HCT116 (cell line): Measurements from ENCODE around the gene CCDC24.

Experiments
- ATF3 ChIP-seq: IDR thresholded peaks from 2 replicates; pipeline ENCODE4 v1.6.1; 2012
- EGR1 ChIP-seq: IDR thresholded peaks from 2 replicates; pipeline ENCODE4 v1.6.1; 2012; ENCODE audit warnings: low read depth
- EZH2phosphoT487 ChIP-seq: fragments of 200-600 bp; IDR thresholded peaks from 2 replicates; pipeline ENCODE4 v1.6.1; 2018; ENCODE audit warnings: antibody characterized with exemption, borderline replicate concordance
- MAX ChIP-seq: IDR thresholded peaks from 2 replicates; pipeline ENCODE4 v1.6.1; 2012
- POLR2A ChIP-seq: IDR thresholded peaks from 2 replicates; pipeline ENCODE4 v1.7.0; 2011; ENCODE audit warnings: borderline replicate concordance; ENCODE audit not compliant: insufficient read depth, insufficient read length; ENCODE audit errors: extremely low read depth
- POLR2AphosphoS5 ChIP-seq: IDR thresholded peaks from 2 replicates; pipeline ENCODE4 v1.6.1; 2011; ENCODE audit warnings: mild to moderate bottlenecking, low read depth, low read length, moderate library complexity
- SIN3A ChIP-seq: IDR thresholded peaks from 2 replicates; pipeline ENCODE4 v1.6.1; 2012; ENCODE audit warnings: low read depth
- TF ChIP-seq, protein P1 (sequence below), 3 experiments: fragments of 200-600 bp in 1 of 3; sonication (generic) in 1 of 3; IDR thresholded peaks in 2 of 3; conservative IDR thresholded peaks in 1 of 3; 2 replicates each; pipeline ENCODE4 v1.5.1; 2012 to 2017; ENCODE audit warnings: low read depth in 2 of 3, low read length in 2 of 3, antibody characterized with exemption in 1 of 3, borderline replicate concordance in 1 of 3, control low read depth in 1 of 3, mild to moderate bottlenecking in 1 of 3, mixed read lengths in 1 of 3, mixed run types in 1 of 3, moderate library complexity in 1 of 3; ENCODE audit not compliant: insufficient read depth in 1 of 3

DNA sequence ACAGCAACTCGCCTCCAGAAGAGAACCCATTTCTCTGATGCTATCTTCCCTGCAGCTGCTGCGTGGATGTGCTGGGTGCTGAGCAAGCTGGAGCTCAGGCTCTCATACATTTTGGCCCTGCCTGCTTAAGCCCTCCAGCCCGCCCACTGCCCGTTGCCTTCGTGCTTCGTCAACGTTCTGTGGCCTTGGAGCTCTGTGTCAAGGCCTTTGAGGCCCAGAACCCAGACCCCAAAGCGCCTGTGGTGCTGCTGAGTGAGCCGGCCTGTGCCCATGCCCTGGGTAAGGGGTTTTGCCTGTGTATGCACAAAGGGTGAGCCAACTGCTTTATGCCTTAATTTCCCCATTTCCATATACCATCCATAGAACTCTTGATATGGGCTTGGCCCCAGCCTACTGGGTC, 20.5 kb upstream of the CCDC24 start:
- TF ChIP-seq, protein P1, sequence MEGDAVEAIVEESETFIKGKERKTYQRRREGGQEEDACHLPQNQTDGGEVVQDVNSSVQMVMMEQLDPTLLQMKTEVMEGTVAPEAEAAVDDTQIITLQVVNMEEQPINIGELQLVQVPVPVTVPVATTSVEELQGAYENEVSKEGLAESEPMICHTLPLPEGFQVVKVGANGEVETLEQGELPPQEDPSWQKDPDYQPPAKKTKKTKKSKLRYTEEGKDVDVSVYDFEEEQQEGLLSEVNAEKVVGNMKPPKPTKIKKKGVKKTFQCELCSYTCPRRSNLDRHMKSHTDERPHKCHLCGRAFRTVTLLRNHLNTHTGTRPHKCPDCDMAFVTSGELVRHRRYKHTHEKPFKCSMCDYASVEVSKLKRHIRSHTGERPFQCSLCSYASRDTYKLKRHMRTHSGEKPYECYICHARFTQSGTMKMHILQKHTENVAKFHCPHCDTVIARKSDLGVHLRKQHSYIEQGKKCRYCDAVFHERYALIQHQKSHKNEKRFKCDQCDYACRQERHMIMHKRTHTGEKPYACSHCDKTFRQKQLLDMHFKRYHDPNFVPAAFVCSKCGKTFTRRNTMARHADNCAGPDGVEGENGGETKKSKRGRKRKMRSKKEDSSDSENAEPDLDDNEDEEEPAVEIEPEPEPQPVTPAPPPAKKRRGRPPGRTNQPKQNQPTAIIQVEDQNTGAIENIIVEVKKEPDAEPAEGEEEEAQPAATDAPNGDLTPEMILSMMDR (IDR thresholded peaks at IDR 0.05 in 2 of 3, conservative IDR thresholded peaks at IDR 0.05 in 1 of 3; ENCODE audit: borderline replicate concordance in 1 of 3, insufficient read depth in 1 of 3, low read depth in 2 of 3, low read length in 2 of 3), result no peak
- TF ChIP-seq MAX, result no peak
- TF ChIP-seq SIN3A, result no peak
- no peak for TF ChIP-seq ATF3
- TF ChIP-seq POLR2A, result no peak
- no peak for TF ChIP-seq POLR2AphosphoS5
- no peak for TF ChIP-seq EGR1
- no peak for TF ChIP-seq EZH2phosphoT487
